Activated T-cell treated with anti-CD3 and anti-CD28 coated beads for 4 hours (primary cell): ENCODE measurements around the gene SLC34A3.

Experiments
- DNase-seq: peaks from one replicate; pipeline ENCODE4 v3.0.0-alpha.2; 2020

SLC34A3 gene

DNA sequence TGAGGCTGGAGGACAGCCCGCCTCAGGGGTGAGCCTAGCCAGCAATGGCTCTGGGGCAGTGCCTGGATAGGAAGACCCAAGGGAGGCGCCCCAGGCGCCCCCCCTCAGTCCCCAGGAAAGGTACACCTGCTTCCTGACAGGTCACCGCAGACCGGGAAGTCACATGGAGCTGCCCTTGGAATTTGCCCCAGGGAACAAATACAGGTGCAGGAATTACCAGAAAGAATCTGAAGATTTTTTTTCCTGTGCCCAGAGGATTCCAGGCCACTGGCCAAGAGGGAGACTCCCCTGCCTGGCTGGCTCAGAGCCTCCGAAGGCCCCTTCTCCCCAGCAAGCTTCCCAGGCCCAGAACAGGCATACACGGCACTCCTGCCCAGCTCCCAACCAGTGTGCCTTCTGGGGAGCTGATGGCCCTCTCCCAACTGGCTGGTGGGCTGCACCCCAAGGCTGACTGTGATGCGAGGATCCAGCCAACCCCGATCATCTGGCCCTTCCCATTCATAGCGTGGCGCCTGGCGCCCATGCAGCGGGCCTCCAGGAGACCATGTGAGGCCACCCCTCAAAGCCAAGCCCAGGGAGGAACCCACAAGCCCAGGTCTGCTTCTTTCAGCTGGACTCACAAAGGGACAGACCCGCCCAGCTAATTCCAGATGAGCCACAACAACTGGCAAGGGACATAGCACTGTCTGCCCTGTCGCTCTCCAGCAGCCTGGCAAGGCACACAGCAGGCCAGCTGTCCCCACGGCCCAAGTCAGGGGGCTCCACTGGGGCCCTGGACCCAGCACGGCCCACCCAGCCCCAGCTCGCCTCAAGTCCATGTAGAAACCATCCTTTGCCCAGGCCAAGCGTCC, 32.4 kb upstream of the SLC34A3 start:
- DNase-seq: no peak

DNA sequence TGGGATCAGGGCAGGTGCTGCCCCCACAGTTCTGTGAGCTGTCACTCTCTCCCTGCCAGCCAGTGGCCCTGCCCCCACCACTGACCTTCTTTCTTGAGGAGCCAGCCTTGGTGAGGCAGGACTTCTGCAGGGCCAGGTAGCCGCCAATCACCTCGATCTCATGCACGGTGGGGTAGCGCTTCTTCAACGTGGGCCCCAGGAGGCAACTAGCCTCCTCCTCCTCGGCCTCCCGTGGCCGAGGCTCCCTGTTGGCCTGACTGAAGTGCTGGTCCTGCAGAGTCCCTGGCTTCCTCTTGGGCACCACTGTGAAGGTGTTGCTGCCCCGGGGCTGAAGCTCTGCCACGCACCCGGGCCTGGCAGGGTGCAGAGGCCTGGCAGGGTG, 31.8 kb upstream of the SLC34A3 start:
- no peak for DNase-seq

DNA sequence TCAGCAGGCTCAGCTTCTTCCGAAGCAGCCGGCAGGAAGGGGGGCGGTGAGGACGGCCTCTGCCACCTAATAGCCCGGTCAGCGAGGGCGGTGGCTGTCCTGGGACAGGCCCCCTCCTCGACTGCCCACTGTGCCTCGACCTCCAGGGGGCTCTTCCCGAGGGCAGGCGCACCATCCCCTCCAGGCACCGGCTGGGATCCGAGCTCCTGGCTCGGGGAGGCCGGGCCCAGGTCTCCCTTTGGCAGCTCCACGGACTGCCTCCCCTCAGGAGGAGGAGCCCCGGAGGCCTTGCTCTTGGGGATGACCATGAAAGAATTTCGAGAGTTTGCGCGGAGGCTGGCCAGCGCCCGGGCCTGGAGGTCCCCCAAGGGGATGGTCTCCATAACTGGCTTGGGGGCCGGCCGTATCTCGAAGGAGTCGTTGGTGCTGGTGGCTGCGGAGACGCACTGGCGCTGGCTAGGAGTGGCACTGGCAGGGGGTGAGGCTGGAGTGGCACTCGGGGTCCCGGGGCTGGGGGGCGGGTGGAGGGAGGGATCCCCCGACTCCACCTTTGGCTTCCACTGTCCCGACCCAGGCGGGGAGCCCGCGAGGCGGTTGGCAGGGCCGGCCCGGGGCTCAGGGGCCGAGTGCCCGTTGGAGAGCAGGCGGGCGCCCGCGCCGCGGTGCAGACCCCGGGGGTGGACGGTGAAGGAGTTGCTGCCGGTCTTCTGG, 31.1 kb upstream of the SLC34A3 start:
- DNase-seq: no peak

DNA sequence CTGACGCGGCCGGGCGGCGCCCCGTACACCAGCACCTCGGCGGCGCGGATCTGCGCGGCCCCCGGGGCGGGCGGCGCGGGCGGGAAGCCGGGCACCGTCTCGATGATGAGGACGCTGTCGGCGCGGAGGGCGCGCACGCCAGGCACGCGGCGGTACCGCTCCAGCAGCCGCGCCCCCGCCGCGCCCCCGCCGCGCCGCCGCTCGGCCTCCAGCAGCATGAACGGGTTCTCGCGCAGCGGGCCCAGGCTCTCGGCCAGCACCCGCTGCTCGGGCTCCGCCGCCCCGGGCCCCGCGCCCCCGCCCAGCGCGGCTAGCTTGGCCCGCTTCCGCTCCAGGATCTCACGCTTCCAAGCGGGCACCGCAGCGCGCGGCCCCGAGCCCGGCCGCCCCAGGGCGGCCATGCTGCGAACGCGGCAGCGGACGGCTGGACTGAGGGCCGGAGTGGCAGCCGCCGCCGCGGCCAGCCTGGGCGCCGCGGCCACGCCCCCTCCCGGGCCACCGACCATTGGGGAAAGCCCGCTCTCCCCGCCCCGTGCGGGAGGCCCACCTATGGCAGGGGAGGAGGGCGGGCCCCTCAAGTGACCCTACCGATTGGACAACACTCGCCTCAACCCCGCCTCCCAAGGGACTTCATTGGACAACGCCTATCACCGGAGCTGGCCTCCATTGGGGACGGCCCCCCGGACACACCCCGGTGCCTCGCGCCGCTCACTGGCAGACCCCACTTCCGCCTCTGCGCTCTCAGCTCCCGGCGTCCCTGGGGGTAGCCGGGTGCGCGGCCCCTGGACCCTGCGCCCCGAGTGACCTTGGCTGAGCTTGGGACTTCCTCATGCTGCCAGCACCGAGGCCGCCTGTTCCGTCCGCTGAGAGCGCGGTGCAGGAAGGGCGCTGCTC, 30.1 kb upstream of the SLC34A3 start, which contains the start of gene TPRN:
Gene TPRN, minus strand, starts transcription at position 431 of the 894 bp plus-strand sequence. Its CDS starts 30 bp downstream, at position 401.
- DNase-seq: peak; percentile 96

- DNase-seq: no peak
These were observed 29.4 kb upstream of the SLC34A3 start for GRCh38 chr9:137201205-137201868.

- DNase-seq: no peak
These were observed 27.7 kb upstream of the SLC34A3 start for GRCh38 chr9:137202966-137203365.

GRCh38 chr9:137204731-137205125, 26.0 kb upstream of the SLC34A3 start:
- no peak for DNase-seq

GRCh38 chr9:137205126-137206069, 25.3 kb upstream of the SLC34A3 start, which contains the start of the genes NDOR1 and TMEM203:
Gene NDOR1, plus strand, starts transcription at chr9:137205700. Its CDS starts 78 bp downstream, at chr9:137205778.
Gene TMEM203, minus strand, starts transcription at chr9:137205648. Its CDS starts 234 bp downstream, at chr9:137205414.
- DNase-seq: peak; percentile 93

GRCh38 chr9:137206602-137207001, 24.1 kb upstream of the SLC34A3 start:
- DNase-seq: no peak

- no peak for DNase-seq
These were observed 19.2 kb upstream of the SLC34A3 start for GRCh38 chr9:137211532-137211931.

- DNase-seq: no peak
These were observed 18.2 kb upstream of the SLC34A3 start for GRCh38 chr9:137212520-137212919.

DNA sequence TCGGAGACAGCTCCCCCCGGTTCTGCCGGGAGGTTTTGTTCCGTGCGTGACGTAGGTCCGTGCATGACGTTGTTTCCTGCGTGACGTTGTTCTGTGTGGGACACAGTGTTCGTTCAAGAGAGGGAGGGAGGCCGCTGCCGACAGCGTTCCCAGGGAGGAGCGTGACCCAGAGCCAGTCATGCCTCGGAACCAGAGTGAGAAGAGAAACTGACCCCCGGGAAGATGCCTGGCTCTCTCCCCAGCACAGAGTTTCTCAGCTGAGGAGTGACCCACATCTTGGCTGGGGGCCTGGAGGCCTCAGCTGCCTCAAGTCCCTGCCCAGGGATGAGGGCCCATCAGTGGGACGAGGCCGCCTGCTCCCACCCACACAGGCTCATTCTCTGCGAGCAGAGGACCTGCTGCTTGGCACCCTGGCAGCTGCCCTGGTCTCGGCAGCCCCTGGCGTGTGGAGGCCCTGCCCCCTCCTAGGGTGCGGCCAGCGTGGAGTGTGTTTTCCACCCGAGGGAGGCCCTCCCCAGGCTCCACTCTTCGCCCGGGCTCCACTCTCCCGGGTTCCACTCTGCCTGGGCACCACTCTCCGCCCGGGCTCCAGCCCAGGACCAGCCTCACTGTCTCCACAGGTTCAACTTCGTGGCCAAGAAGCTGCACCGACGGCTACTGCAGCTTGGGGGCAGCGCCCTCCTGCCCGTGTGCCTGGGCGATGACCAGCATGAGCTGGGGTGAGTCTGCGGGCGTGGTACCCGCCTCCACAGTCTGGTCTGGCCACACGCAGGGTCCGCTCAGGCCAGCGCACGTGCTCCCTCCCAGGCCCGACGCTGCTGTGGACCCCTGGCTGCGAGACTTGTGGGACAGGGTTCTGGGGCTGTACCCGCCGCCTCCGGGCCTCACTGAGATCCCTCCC, 17.3 kb upstream of the SLC34A3 start:
- DNase-seq: no peak

GRCh38 chr9:137214620-137215019, 16.1 kb upstream of the SLC34A3 start:
- DNase-seq: no peak

- DNase-seq: no peak
These were observed 15.3 kb upstream of the SLC34A3 start for GRCh38 chr9:137215196-137215986.

- no peak for DNase-seq
These were observed 14.3 kb upstream of the SLC34A3 start for GRCh38 chr9:137216188-137216965.

DNA sequence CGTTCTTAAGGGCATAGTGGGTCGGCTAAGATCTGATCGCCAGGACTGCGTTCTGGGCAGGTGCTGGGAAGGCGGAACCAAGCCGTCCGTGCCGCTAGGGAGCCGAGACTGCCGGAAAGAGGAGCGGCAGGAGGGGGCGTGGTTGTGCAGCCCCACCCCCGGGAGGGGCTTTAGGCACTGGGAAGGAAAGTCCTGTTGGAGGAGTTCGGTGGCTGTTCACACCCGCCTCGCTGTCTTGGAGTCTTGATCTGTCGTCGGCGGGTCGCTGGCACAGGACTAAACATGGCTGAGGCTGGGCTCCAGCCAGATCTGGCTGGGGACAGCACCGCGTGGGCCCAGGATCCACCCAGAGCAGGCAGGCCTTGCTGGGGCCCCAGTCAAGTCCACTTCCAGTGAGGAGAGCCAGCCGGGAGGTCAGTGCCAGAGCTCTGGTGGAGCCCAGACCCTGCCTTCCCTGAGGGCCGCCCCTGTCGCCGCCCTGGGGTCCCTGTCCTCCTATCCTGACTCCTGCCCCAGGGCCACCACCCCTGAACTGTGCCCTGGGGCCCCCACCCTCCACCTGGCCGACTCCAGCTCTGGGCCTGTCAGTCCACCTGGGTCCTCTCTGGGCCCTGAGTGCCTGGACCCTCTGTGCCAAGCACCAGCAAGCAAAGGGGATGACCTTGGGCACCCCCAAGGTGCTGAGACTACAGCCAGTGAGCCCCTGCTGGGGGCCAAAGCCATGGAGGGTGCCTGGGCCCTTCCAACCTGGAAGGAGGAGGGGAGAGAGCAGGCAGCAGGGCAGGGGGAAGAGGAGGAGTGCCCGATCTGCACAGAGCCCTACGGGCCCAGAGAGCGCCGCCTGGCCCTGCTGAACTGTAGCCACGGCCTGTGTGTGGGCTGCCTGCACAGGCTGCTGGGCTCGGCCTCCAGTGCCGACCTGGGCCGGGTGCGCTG, 13.2 kb upstream of the SLC34A3 start:
- DNase-seq: no peak

- no peak for DNase-seq
These were observed 12.4 kb upstream of the SLC34A3 start for GRCh38 chr9:137218212-137218753.
